Breast epithelium (tissue), 4 donors: ENCODE measurements around the gene DLD. TPM values are rescaled to one million over a fixed set of nuclear protein-coding genes. Genes with fewer than 3 reads are reported as not detected.

Source experiments
- DNase-seq, 2 donors: peaks; one replicate each; pipeline ENCODE4 v3.0.0-alpha.2; 2019; ENCODE audit warnings: low spot score in 2 of 2
- H3K27ac ChIP-seq, 2 donors: fragments of 200-600 bp; sonication (generic) in 1 of 2; one replicate each; pipeline ENCODE4 v1.5.1; 2016 to 2019; ENCODE audit warnings: mild to moderate bottlenecking in 1 of 2
- H3K27me3 ChIP-seq, 2 donors: fragments of 200-600 bp; sonication (generic) in 1 of 2; one replicate each; pipeline versions ENCODE4 v1.5.1 to v1.6.0; 2017 to 2019; ENCODE audit warnings: control low read depth in 1 of 2, mild to moderate bottlenecking in 1 of 2
- H3K36me3 ChIP-seq: fragments of 200-600 bp; one replicate; pipeline ENCODE4 v1.5.1; 2019
- H3K4me1 ChIP-seq, 2 donors: fragments of 200-600 bp; sonication (generic); one replicate each; pipeline ENCODE4 v1.5.1; 2016 to 2019; ENCODE audit warnings: control low read depth in 1 of 2
- H3K4me3 ChIP-seq, 3 donors: fragments of 200-600 bp; sonication (generic); 1 replicate in 2 of 3; 2 replicates in 1 of 3; pipeline ENCODE4 v1.5.1; 2016 to 2019; ENCODE audit warnings: mild to moderate bottlenecking in 3 of 3, moderate library complexity in 2 of 3
- H3K9me3 ChIP-seq, 2 donors: fragments of 200-600 bp; sonication (generic) in 1 of 2; one replicate each; pipeline ENCODE4 v1.5.1; 2016 to 2019; ENCODE audit warnings: control low read depth in 1 of 2
- CTCF ChIP-seq, 3 donors: fragments of 450-650 bp; IDR thresholded peaks; one replicate each; pipeline ENCODE4 v1.5.1; 2016 to 2017; ENCODE audit warnings: antibody characterized with exemption in 3 of 3, mild to moderate bottlenecking in 3 of 3, moderate library complexity in 3 of 3
- POLR2A ChIP-seq: fragments of 450-650 bp; IDR thresholded peaks from one replicate; pipeline ENCODE4 v1.6.1; 2016; ENCODE audit warnings: antibody characterized with exemption, mild to moderate bottlenecking, moderate library complexity
- POLR2AphosphoS5 ChIP-seq, 3 donors: sonication (generic); formaldehyde crosslinking; IDR thresholded peaks; one replicate each; pipeline ENCODE4 v1.6.1; 2017; ENCODE audit warnings: antibody characterized with exemption in 3 of 3
- intact Hi-C: fragments of 100-400 bp; cut with DNase I; formaldehyde crosslinking; loops from one replicate; pipeline ENCODE4 v1.15.1; 2023; ENCODE audit warnings: low total_unique reads
- total RNA-seq, 3 donors: library from RNA; depleted of rRNA; stranded (reverse); fragments of >200 nt; gene quantifications; one replicate each; pipeline ENCODE4 v1.1.0, GENCODE V29; 2016

DLD gene
- total RNA-seq, 3 donors from 2014 or later: 57.5 to 74.1 (median 58.3) TPM

- no peak for DNase-seq
- H3K9me3 ChIP-seq: no peaks in the 10 kb centered on the region
- H3K27ac ChIP-seq: no peak overlapping the region
- peaks cover 0 to 3% of the 10 kb centered on the region in 2 donors for H3K4me1 ChIP-seq
- H3K27me3 ChIP-seq: no peaks in the 10 kb centered on the region
- H3K4me3 ChIP-seq: no peak overlapping the region
- intact Hi-C loops: no loop called here
- no peak for TF ChIP-seq CTCF (IDR thresholded peaks at IDR 0.05)
- no peak for TF ChIP-seq POLR2AphosphoS5 (IDR thresholded peaks at IDR 0.05)
- no peak for TF ChIP-seq POLR2A
- no peaks in the 10 kb centered on the region for H3K36me3 ChIP-seq
These were observed 8.1 kb downstream of the DLD start for GRCh38 chr7:107898997-107899594.

GRCh38 chr7:107900496-107901015, 9.6 kb downstream of the DLD start:
- H3K4me3 ChIP-seq: no peak overlapping the region
- intact Hi-C loops: no loop called here
- peaks cover 0 to 3% of the 10 kb centered on the region in 2 donors for H3K4me1 ChIP-seq

GRCh38 chr7:107902381-107902780, 11.4 kb downstream of the DLD start:
- H3K4me3 ChIP-seq: no peak overlapping the region
- no peak for TF ChIP-seq POLR2AphosphoS5 (IDR thresholded peaks at IDR 0.05)
- TF ChIP-seq CTCF (IDR thresholded peaks at IDR 0.05): no peak
- TF ChIP-seq POLR2A: no peak
- DNase-seq: no peak
- H3K4me1 ChIP-seq: peaks cover 0 to 3% of the 10 kb centered on the region in 2 donors
- no peak overlapping the region for H3K27ac ChIP-seq
- intact Hi-C loops: no loop called here
- no peaks in the 10 kb centered on the region for H3K27me3 ChIP-seq
- H3K9me3 ChIP-seq: no peaks in the 10 kb centered on the region
- peaks cover 11% of the 10 kb centered on the region for H3K36me3 ChIP-seq

More at GRCh38 chr7:107900496-107901015, 9.6 kb downstream of the DLD start:
- no peaks in the 10 kb centered on the region for H3K9me3 ChIP-seq
- TF ChIP-seq POLR2AphosphoS5 (IDR thresholded peaks at IDR 0.05) (no peak), POLR2A (no peak), CTCF (IDR thresholded peaks at IDR 0.05) (no peak)
- no peaks in the 10 kb centered on the region for H3K27me3 ChIP-seq
- no peak overlapping the region for H3K27ac ChIP-seq
- H3K36me3 ChIP-seq: peaks cover 6% of the 10 kb centered on the region
- DNase-seq: no peak

- H3K4me1 ChIP-seq: no peaks in the 10 kb centered on the region
- intact Hi-C loops: no loop called here
- H3K36me3 ChIP-seq: peaks cover 12% of the 10 kb centered on the region
- no peak overlapping the region for H3K4me3 ChIP-seq
- no peak for TF ChIP-seq POLR2AphosphoS5 (IDR thresholded peaks at IDR 0.05)
- TF ChIP-seq CTCF (IDR thresholded peaks at IDR 0.05): no peak
- TF ChIP-seq POLR2A: no peak
- H3K9me3 ChIP-seq: no peaks in the 10 kb centered on the region
- H3K27ac ChIP-seq: no peak overlapping the region
- DNase-seq: no peak
- no peaks in the 10 kb centered on the region for H3K27me3 ChIP-seq
These were observed 16.8 kb downstream of the DLD start for GRCh38 chr7:107907790-107908189.

- H3K36me3 ChIP-seq: peaks cover 12% of the 10 kb centered on the region
- intact Hi-C loops: no loop called here
These were observed 18.5 kb downstream of the DLD start for GRCh38 chr7:107909445-107909844.

More at GRCh38 chr7:107909445-107909844, 18.5 kb downstream of the DLD start:
- no peaks in the 10 kb centered on the region for H3K9me3 ChIP-seq
- H3K4me3 ChIP-seq: no peak overlapping the region
- H3K4me1 ChIP-seq: no peaks in the 10 kb centered on the region
- H3K27me3 ChIP-seq: no peaks in the 10 kb centered on the region
- DNase-seq: no peak
- TF ChIP-seq POLR2AphosphoS5 (IDR thresholded peaks at IDR 0.05): no peak
- TF ChIP-seq CTCF (IDR thresholded peaks at IDR 0.05): no peak
- TF ChIP-seq POLR2A: no peak
- H3K27ac ChIP-seq: no peak overlapping the region
